Mammary epithelial cell (primary cell): ENCODE measurements around the gene SDCCAG8.

ENCODE experiments used
- CTCF ChIP-seq, 2 donors: IDR thresholded peaks in 1 of 2; conservative IDR thresholded peaks in 1 of 2; 2 replicates each; pipeline ENCODE4 v1.5.1; 2011 to 2012; ENCODE audit warnings: inconsistent platforms in 2 of 2, low read length in 2 of 2, mild to moderate bottlenecking in 2 of 2, control low read depth in 1 of 2, low read depth in 1 of 2; ENCODE audit not compliant: insufficient read depth in 1 of 2; ENCODE audit errors: extremely low read depth in 1 of 2
- EZH2 ChIP-seq: IDR thresholded peaks from 2 replicates; pipeline ENCODE4 v1.6.1; 2012; ENCODE audit warnings: low read length, inconsistent platforms, borderline replicate concordance

GRCh38 chr1:243254927-243255790 is 682 bp upstream of the SDCCAG8 start, which contains the start of gene CEP170:
- TF ChIP-seq CTCF (conservative IDR thresholded peaks at IDR 0.05 in 1 of 2, IDR thresholded peaks at IDR 0.05 in 1 of 2; ENCODE audit: extremely low read depth in 1 of 2, insufficient read depth in 1 of 2, low read depth in 1 of 2, low read length in 2 of 2) (no peak), EZH2 (no peak)
